Measurements from ENCODE around the gene FOXN1. TPM values are rescaled to one million over a fixed set of nuclear protein-coding genes. Genes with fewer than 3 reads are reported as not detected.
A peak's percentile ranks its signal among the peaks of the same experiment; 100 is the strongest.

Gene FOXN1
- total and polyA plus RNA-seq, 2 of the 13 experiments (the other 11 are each of a cell fraction or from before 2014, with no cell fraction given): 0.01 TPM; not detected in 1

DNA sequence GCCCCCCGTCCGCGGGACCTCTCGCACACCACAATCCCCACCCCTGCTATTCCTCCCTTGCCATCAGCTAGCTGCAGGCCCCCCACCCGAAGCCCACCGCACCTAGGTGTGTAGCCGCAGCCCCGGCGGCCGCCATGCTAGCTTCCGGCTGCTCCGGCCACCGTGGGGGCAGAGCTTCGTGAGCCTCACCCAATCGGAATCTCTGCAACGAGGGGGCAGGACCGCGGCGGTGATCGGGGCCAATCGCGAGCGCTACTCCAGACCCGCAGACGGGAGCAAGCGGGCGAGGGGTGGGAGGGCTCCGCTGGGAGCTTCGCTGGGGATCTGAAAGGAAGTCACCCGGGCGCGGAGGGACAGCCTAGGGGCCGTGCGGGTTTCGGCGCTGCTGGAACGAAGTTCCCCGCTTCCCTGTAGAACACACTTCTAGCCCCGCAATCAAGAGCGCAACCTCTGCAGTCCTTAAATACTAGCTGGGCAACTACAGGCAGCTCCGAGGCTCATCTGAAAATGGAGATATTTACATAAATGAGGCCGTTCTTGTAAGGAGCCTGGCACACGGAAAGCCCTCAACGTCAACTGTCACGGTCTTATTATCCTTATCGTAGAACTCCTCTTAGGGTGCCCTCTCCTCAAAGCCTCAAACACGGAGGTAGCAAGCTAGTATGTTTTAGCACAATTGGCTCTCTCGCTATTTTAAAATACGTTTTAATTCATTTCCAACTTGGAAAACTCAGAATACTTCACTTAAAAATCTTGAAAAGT is 65.4 kb downstream of the FOXN1 start, which contains the start of gene PIGS (continued):
- TF ChIP-seq, protein P1, sequence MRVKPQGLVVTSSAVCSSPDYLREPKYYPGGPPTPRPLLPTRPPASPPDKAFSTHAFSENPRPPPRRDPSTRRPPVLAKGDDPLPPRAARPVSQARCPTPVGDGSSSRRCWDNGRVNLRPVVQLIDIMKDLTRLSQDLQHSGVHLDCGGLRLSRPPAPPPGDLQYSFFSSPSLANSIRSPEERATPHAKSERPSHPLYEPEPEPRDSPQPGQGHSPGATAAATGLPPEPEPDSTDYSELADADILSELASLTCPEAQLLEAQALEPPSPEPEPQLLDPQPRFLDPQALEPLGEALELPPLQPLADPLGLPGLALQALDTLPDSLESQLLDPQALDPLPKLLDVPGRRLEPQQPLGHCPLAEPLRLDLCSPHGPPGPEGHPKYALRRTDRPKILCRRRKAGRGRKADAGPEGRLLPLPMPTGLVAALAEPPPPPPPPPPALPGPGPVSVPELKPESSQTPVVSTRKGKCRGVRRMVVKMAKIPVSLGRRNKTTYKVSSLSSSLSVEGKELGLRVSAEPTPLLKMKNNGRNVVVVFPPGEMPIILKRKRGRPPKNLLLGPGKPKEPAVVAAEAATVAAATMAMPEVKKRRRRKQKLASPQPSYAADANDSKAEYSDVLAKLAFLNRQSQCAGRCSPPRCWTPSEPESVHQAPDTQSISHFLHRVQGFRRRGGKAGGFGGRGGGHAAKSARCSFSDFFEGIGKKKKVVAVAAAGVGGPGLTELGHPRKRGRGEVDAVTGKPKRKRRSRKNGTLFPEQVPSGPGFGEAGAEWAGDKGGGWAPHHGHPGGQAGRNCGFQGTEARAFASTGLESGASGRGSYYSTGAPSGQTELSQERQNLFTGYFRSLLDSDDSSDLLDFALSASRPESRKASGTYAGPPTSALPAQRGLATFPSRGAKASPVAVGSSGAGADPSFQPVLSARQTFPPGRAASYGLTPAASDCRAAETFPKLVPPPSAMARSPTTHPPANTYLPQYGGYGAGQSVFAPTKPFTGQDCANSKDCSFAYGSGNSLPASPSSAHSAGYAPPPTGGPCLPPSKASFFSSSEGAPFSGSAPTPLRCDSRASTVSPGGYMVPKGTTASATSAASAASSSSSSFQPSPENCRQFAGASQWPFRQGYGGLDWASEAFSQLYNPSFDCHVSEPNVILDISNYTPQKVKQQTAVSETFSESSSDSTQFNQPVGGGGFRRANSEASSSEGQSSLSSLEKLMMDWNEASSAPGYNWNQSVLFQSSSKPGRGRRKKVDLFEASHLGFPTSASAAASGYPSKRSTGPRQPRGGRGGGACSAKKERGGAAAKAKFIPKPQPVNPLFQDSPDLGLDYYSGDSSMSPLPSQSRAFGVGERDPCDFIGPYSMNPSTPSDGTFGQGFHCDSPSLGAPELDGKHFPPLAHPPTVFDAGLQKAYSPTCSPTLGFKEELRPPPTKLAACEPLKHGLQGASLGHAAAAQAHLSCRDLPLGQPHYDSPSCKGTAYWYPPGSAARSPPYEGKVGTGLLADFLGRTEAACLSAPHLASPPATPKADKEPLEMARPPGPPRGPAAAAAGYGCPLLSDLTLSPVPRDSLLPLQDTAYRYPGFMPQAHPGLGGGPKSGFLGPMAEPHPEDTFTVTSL (CRISPR knock-in tag; IDR thresholded peaks at IDR 0.05; ENCODE audit: borderline replicate concordance): no peak
- TF ChIP-seq ZFP1 (CRISPR knock-in tag; IDR thresholded peaks at IDR 0.05) (no peak), EEA1 (CRISPR knock-in tag; IDR thresholded peaks at IDR 0.05; ENCODE audit: borderline replicate concordance) (no peak), RFX1 (IDR thresholded peaks at IDR 0.05) (no peak), IRF2 (CRISPR knock-in tag; IDR thresholded peaks at IDR 0.05) (no peak), ZNF879 (CRISPR knock-in tag; IDR thresholded peaks at IDR 0.05) (no peak), KDM4B (CRISPR knock-in tag; IDR thresholded peaks at IDR 0.05) (no peak), ZNF782 (CRISPR knock-in tag; IDR thresholded peaks at IDR 0.05; ENCODE audit: borderline replicate concordance) (peak; percentile 35; the same call in 1 of the 2 replicates), CBX5 (CRISPR knock-in tag; IDR thresholded peaks at IDR 0.05; ENCODE audit: borderline replicate concordance) (no peak; the same call in 1 of the 2 replicates), XBP1 (CRISPR knock-in tag; IDR thresholded peaks at IDR 0.05) (no peak), ZFYVE20 (CRISPR knock-in tag; IDR thresholded peaks at IDR 0.05; ENCODE audit: borderline replicate concordance, low read depth) (no peak), MED13 (CRISPR knock-in tag; IDR thresholded peaks at IDR 0.05) (no peak; the same call in 1 of the 2 replicates), SMARCC2 (IDR thresholded peaks at IDR 0.05) (no peak), ZNF558 (CRISPR knock-in tag; IDR thresholded peaks at IDR 0.05; ENCODE audit: borderline replicate concordance) (no peak)
- TF ChIP-seq, protein P2, sequence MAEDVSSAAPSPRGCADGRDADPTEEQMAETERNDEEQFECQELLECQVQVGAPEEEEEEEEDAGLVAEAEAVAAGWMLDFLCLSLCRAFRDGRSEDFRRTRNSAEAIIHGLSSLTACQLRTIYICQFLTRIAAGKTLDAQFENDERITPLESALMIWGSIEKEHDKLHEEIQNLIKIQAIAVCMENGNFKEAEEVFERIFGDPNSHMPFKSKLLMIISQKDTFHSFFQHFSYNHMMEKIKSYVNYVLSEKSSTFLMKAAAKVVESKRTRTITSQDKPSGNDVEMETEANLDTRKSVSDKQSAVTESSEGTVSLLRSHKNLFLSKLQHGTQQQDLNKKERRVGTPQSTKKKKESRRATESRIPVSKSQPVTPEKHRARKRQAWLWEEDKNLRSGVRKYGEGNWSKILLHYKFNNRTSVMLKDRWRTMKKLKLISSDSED (CRISPR knock-in tag; IDR thresholded peaks at IDR 0.05): no peak
- TF ChIP-seq, protein P3, sequence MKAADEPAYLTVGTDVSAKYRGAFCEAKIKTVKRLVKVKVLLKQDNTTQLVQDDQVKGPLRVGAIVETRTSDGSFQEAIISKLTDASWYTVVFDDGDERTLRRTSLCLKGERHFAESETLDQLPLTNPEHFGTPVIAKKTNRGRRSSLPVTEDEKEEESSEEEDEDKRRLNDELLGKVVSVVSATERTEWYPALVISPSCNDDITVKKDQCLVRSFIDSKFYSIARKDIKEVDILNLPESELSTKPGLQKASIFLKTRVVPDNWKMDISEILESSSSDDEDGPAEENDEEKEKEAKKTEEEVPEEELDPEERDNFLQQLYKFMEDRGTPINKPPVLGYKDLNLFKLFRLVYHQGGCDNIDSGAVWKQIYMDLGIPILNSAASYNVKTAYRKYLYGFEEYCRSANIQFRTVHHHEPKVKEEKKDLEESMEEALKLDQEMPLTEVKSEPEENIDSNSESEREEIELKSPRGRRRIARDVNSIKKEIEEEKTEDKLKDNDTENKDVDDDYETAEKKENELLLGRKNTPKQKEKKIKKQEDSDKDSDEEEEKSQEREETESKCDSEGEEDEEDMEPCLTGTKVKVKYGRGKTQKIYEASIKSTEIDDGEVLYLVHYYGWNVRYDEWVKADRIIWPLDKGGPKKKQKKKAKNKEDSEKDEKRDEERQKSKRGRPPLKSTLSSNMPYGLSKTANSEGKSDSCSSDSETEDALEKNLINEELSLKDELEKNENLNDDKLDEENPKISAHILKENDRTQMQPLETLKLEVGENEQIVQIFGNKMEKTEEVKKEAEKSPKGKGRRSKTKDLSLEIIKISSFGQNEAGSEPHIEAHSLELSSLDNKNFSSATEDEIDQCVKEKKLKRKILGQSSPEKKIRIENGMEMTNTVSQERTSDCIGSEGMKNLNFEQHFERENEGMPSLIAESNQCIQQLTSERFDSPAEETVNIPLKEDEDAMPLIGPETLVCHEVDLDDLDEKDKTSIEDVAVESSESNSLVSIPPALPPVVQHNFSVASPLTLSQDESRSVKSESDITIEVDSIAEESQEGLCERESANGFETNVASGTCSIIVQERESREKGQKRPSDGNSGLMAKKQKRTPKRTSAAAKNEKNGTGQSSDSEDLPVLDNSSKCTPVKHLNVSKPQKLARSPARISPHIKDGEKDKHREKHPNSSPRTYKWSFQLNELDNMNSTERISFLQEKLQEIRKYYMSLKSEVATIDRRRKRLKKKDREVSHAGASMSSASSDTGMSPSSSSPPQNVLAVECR (CRISPR knock-in tag; IDR thresholded peaks at IDR 0.05; ENCODE audit: borderline replicate concordance): peak; percentile 93

Measured in HepG2 (cell line).